GM21515 (cell line): ENCODE results near the gene LRP1B.
"Not testable (repeated sequence)": the region's sequence is repeated elsewhere in the genome, so short reads cannot be mapped to it uniquely, and the experiment has no call there.

ENCODE experiments used
- ATAC-seq: cut with Tn5 transposase; IDR thresholded peaks from one replicate; pipeline ENCODE4 v1.9.1; 2021; ENCODE audit not compliant: unreplicated experiment

The LRP1B gene

GRCh38 chr2:140975237-140975636, 1155.6 kb downstream of the LRP1B start:
- ATAC-seq, result no peak

GRCh38 chr2:140972724-140973123, 1158.1 kb downstream of the LRP1B start:
- ATAC-seq, result no peak

GRCh38 chr2:140964324-140964723, 1166.5 kb downstream of the LRP1B start:
- ATAC-seq, result not testable (repeated sequence)

DNA sequence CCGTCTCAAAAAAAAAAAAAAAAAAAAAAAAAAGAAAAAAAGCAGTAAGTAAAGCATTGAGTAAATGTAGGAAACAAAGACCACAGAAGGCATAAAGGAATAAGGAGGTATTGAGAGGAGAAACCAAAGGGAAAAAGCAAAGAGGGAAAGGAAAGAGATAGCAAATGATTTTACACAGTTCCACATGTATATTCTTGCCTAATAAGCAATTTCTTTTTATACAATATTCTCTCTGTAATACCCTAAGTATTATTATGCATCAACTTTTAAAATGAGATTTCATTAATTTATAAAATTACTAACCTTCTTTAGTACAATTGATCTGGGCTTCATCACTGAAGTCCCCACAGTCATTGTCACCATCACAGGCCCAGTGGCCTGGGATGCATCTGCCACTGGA, 1180.9 kb downstream of the LRP1B start:
- no peak for ATAC-seq

- no peak for ATAC-seq
These were observed 1183.6 kb downstream of the LRP1B start for GRCh38 chr2:140947236-140947635.

GRCh38 chr2:140943867-140944266, 1186.9 kb downstream of the LRP1B start:
- no peak for ATAC-seq

- no peak for ATAC-seq
These were observed 1188.5 kb downstream of the LRP1B start for GRCh38 chr2:140942284-140942683.

DNA sequence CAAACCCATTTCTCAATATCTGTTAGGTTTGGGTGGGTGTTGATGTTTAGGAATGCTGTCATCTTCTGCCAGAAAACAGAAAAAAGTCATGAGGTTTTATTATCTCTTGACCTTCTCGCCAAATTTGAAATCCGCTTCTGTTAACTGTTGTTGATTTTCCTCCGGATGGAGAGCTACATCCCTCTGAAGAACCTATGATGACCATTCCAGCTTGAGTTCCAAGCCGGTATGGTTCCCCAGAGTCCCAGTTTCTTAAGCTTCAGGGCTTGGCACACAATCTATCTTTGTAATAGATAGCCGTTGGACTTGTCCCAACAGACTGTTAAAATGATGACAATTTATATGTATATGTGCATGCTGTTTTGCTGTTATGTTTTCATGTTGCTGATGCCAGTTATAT, 1201.0 kb downstream of the LRP1B start:
- ATAC-seq, result no peak

DNA sequence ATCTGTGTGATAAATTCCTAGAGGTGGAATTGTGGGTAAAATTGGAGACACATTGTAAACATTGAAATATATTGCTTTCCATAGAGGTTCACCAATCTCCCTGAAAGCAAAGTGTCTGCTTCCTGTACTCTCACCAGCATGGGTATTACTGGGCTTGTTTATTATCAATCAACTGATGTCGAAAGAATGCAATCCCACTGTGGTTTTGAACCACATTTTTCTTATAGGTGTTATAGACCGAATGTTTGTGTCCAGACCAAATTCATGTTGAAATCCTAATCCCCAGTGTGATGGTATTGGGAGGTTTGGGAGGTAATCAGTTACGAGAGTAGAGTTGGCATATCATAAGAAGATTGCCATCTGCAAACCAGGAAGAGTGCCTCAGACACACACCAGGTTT, 1212.4 kb downstream of the LRP1B start:
- ATAC-seq, result no peak

GRCh38 chr2:140916410-140916809, 1214.4 kb downstream of the LRP1B start:
- no peak for ATAC-seq

GRCh38 chr2:140910683-140911082, 1220.1 kb downstream of the LRP1B start:
- ATAC-seq, result no peak

DNA sequence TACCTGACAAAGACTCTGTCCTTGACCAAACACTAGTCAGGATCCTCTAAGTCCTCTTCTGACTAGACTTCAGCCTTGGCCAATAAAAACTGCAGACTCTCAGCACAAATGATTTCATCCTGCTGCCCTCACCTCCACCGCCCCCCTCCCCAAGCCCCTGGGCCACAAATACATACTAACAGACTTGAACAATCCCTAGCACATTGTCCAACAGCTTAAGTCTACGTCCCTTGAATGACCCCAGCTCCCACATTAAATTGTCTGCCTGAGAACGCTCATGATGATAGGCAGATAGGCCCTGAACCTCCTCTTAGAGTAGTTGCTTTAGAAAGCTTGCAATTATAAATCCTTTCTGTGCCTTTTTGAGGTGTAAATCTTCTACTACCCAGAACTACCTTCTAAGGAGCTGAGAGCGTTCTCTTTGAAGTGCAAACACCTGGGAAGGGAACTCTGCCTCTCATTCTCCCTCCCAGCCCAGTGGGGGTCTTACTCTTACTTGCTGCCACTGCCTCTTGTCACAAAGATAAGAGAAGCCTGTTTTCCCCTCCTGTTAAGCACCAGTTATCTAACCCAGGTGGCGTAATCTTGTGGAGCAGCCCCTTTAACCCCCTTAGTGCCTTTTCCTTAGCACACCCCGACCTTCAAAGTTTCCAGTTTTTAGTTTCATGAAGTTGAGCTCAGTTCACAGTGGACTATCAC, 1225.6 kb downstream of the LRP1B start:
- no peak for ATAC-seq

GRCh38 chr2:140895378-140895777, 1235.4 kb downstream of the LRP1B start:
- ATAC-seq, result no peak

DNA sequence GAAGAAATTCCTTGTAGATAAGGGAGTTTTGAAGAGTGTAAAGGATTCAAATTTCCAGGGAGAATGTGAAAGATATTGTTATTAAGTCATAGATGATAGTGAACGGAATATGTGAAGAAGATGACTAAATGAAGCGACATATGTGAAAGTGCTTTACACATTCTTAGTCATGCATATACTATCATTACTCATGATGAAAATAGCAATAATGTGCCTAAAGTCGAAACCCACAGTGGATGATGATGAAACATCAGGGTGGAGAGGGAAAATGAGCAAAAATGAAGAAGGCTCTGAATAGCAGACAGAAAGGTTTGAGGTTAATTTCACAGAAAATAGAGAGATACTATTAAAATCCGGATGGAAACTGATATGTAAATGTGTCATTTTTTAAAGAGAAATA, 1237.1 kb downstream of the LRP1B start:
- no peak for ATAC-seq

DNA sequence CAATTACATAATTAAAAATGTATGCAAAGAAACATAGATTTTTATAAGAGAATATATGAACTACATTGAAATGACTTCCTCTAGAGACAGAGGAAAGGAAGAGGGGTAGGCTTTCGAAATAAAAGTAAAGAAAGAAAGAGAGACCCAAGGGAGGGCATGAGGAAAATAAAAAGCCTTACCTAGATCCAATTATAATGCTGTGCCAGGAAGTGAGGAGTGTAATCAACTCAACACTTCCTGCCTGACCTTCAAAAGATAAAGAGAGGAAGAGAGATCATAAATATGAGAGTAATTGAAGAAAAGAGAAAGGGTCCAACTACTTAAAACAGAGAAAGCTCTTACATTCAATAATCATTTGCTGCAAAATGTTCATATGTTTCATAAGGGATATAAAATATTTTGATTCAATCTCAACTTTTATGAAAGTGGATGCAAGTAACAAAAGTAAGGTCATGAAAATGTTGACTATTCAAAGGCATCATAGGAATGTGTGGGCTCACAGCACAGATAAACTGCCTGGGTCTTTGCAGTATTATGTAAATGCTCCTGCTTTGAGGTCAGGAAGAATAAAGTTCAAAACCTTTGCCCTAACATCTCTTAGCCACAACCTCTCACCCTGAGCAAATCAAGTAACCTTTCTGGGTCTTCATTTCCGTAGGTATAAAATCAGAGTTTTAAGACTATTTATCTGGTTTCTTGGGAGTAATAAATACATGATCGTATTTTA, 1237.7 kb downstream of the LRP1B start:
- no peak for ATAC-seq

DNA sequence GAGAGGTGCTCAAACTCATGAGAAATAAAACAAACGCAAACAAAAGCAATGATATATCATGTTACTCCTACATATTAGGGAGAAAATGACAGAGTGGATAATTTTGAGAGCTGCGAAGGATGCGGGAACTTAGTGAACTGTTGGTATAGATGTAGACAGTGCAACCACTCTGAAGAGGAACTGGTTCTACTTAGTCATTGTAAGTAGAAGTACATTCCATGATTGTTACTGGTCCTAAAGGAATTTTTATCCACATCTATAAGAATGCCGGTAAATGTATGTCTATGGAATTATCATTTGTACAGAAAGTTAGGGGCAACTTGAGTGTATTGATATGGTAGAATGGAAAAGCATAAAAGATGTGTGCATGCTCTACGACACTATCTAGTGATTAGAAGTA, 1238.4 kb downstream of the LRP1B start:
- ATAC-seq, result no peak

DNA sequence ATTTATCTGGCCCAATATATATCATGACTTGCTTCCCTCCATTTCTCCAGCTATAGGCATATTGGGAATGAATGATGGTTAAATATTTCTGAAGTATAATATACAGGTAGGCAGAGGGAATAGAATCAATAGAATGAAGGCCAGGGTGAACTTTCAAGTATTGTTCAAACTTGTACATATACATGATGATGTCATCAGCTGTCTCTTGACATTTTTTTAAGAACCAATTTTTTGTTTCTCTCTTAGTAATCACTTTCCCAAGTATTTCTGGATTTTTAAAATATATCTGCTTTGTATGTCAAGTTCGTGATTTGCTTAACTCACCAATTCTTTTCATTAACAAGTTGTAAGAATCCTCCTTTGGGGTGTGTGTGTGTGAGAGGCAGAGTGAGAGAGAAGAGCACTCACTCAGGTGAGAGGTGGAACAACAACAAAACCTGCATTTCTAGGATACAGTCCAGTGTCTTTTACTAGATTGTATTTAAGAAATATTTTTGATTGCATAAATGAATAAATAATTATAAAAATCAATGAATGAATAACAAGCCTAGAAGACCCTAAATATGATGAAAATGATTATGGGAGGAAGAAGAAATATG, 1239.1 kb downstream of the LRP1B start:
- ATAC-seq, result no peak

DNA sequence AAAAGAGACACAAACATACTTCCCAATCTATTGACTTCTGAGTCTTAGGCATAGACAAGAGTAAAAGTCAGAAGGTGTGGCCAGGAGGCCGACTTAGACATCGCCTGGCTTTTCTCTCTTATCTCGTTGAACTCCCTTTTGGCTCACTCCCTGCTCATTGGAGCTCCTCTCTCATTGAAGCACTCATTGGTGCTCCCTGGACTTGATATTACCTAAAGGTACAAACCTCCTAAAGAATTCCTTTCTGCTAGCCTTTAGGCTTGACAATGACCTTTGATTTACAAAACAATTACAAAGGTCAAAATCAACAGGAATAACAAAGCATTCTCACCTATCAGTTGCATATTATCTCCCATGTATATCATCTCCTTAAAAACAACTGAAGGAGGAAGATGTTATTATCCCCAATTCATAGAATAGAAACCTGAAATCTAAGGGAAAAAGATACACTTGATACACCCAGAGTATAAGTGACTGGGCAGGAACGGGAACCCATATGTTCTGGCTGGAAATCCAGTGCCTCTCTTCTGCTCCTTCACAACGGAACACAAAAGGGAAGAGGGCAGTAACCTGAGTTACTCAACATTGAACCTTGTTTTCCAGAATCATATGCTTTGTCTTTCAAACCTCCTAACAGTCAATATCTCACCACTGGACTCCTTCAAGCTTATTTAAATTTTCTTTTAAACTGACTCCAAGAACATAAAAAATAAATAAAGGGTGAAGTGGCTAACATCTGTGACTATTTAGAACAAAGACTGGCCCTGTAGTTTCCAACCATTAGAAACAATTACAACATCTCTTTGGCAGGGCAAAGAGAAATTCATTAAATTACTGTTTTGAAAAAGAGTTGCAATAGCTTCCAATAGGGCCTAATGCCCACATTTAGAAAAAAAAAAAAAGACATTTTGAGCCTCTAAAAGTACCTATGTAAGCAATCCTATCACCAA, 1247.9 kb downstream of the LRP1B start:
- no peak for ATAC-seq

GRCh38 chr2:140880573-140880972, 1250.2 kb downstream of the LRP1B start:
- ATAC-seq, result no peak

- ATAC-seq, result no peak
These were observed 1254.8 kb downstream of the LRP1B start for GRCh38 chr2:140876015-140876414.

- no peak for ATAC-seq
These were observed 1256.8 kb downstream of the LRP1B start for GRCh38 chr2:140873915-140874531.
